HG03060 (cell line): Measurements from ENCODE around the gene THSD4.

Experiments
- ATAC-seq: cut with Tn5 transposase; IDR thresholded peaks from one replicate; pipeline ENCODE4 v1.9.1; 2021; ENCODE audit warnings: low read depth, moderate number of reproducible peaks; ENCODE audit not compliant: unreplicated experiment

The THSD4 gene

DNA sequence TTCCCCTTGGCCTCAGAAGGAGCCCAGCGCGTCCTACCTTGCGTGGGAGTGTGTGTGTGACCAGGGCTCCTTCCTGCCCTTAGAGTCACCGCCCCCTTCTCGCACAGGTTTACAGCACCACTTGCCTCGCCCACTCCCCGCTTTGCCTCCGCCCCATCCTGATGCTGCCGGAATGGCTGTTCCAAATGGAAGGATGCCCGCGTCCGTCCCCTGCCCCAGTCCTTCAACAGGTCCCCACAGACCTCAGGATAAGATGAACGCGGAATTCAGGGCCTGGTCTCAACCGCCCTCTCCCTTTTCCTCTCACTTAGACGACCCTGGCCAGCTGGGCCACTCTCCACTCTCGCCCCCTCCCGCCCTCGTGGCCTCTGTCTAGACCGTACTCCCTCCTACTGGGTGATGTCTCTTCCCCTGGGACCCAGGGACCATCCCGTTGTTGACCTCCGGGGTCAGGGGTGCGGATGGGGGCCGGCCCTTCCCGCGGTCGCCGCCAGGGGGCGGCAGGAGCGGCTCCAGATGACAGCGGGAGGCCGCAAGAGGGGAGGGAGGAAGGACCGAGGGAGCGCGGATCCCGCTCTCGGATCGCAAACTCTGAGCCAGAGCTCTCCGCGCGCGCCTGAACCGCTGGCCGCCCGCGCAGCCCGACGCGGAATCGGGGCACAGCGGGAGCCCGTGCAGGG lies at the start of gene THSD4:
Gene THSD4 (plus strand): TSS at position 585 of the 680 bp plus-strand sequence.
- no peak for ATAC-seq

GRCh38 chr15:71066983-71067382 lies 48.3 kb upstream of the THSD4 start:
- no peak for ATAC-seq

- no peak for ATAC-seq
Measured at GRCh38 chr15:71069693-71070092, 45.6 kb upstream of the THSD4 start.

DNA sequence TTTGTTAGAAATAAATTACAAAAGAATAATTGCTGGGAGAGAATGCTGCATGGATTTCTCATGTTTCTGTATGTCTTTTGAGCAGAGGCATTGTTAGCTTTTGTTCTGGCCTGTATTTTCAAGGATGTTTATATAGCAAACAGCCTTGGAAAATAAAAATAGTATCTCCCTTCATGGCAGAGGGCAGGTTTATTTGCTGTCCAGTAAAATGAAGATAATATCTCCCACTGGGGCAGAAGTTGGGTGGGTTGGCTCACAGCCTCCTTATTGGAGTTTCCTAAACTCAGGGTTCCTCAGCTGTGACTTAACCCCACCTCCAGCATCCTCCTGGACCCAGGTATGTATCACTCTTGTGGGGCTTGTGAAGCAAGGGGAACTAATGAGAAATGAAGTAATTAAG lies 43.7 kb upstream of the THSD4 start:
- ATAC-seq: no peak

DNA sequence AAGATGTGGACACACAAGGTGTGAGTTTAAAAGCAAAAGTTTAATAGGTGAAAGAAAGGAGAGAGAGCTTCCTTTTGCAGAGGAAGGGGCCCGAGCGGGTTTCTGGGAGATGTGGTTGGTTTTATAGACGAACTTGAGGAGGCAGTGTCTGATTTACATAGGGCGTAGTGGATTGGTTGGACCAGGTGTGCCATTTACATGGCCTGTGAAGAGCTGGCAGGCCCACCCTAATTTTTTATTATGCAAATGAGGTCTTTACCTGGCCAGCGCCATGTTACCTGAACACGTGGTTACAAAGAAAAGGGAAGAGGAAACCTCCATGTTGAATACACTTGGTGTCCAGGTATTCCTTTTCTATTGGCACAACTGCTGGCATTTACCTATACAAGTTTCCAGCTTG lies 42.8 kb upstream of the THSD4 start:
- ATAC-seq: no peak

DNA sequence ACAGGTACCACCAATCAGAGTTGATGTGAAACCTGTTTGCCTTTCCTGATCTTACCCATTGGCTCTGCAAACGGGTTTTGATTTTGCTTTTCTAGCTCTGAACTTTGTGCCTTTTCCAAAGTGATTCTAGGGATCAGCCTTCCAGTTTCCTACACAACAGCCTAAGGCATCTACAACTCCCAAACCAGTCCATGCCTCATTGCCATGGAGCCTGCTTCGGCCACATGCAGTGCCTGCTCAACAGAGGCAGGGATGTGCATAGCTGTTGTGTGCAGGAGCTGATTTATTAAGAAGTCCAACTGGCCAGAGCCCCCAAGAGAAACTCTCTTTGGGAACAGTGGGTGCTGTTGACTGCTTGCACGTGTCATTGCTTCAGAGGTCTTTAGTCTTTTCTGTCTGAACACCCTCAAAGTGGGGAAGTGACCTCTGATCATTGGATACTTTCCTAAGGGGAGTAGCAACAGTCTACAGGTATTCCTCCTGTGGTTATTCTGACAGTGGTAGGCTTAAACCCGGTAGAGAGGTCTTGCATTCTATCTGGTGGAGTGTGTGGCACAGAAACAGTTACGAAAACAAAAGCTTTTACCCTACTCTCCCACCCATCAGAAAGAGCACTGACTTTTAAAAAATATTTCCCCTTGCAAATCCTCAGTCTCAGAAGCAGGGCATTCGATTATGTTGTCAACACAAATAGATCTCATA lies 36.6 kb upstream of the THSD4 start:
- ATAC-seq: no peak

DNA sequence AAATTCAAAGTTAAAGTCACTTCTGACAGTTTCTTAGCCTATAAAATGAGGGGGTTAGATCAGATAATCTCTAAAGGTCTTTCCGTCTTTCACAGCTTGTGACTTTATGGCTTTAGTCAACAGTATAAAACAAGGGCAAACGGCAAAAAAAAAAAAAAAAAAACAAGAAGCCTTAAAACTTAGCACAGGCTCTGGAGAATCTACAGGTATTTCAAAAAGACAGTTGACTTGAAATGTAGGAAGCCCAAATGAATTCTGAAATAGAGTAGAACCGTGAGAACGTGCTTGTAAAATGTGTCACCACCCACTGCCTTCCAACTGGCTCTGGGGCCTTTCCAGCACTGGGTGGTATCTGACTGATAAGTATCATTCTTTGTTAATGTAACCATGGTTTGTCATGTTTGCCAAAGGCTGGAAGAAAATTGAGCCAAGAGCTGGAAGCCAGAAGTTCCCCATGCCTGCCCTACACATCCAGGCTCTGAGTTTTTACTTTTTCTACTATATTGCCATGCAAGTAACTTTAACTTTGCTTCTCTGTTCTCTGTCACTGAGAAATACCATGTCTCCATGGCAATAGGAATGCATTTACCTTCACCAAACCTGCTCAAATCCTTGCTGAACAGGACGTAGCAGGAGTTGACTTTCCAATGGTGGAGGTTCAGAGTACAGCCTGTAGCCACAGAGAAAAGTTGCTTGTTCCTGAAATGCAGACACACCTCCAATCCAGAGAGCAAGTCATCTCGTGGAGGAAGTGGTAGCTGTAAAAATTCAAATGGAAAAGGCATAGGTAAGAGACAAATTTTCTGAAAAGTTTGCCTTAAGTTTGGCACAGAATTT lies 35.8 kb upstream of the THSD4 start:
- ATAC-seq: no peak

GRCh38 chr15:71080166-71080565 lies 35.1 kb upstream of the THSD4 start:
- no peak for ATAC-seq

DNA sequence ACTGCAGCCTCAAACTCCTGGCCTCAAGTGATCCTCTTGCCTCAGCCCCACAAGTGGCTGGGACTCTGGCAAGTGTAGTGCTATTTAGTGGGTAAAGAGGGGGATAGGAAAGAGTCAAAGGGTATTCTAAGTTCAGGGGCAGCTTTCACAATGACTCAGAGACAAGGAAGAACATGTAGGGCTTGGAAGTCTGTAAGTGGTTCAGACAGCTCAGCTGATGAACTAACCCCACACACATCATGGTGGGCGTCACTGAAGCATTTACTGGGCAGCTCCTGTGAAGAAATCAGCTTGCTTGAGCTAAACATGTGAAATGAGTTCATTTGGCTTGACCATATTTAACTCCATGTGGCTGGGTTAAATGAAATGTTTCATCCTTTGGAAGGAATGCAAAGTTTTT lies 34.6 kb upstream of the THSD4 start:
- ATAC-seq: no peak

DNA sequence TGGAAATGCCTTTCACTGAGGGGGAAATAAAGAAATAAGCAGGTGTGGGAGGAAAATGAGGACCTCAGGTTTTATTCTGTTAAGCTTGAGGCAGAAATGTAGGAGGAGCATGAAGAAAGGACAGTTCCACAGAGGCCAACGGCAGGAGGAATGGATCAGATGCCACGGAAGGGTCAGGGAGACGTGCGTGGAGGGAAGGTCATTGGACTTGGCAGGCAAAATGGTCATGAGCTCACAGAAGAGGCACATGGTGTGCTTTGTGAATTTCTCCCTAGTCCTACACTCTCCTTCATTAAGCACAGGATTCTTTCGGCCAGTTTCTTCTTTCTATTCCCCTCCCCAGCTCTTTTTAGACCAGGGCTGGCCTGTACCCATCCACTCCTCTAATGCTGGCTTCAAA lies 32.5 kb upstream of the THSD4 start:
- ATAC-seq: no peak

GRCh38 chr15:71083349-71083748 lies 31.9 kb upstream of the THSD4 start:
- no peak for ATAC-seq

DNA sequence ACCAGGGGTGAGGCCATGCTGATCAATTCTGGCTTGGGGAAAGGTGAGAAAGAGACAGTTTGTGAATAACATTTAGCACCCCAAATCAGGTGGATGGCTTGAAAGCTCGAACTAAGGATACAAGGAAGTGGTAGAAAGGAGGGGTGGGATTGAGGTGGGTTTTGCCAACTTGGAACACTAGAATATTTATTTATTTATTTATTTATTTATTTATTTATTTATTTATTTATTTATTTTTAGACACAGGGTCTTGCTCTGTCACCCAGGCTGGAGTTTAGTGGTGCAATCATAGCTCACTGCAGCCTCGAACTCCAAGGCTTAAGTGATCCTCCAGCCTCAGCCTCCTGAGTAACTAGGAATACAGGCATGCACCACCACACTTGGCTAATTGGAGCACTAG lies 31.0 kb upstream of the THSD4 start:
- no peak for ATAC-seq

DNA sequence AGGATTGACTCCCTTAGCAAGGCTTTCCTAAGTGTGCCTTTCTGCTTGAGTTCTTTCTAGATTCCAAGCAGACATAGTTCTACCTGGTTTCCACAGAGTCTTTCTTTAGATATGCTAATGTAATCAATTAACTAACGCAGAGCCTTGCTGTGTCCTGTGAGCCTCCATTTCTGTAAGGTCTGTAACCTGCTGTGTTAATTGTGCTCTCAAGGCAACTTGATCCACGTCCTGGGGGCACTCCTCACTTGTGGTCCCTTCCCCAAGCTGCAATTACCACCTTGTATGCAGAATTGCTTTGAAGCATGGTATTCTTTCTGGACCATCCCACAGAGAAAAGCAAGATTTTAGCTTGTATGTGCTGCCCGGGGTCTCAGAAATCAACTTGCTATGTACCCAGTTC lies 29.5 kb upstream of the THSD4 start:
- no peak for ATAC-seq

- no peak for ATAC-seq
Measured at GRCh38 chr15:71088155-71088554, 27.1 kb upstream of the THSD4 start.

GRCh38 chr15:71088683-71089082 lies 26.6 kb upstream of the THSD4 start:
- no peak for ATAC-seq

DNA sequence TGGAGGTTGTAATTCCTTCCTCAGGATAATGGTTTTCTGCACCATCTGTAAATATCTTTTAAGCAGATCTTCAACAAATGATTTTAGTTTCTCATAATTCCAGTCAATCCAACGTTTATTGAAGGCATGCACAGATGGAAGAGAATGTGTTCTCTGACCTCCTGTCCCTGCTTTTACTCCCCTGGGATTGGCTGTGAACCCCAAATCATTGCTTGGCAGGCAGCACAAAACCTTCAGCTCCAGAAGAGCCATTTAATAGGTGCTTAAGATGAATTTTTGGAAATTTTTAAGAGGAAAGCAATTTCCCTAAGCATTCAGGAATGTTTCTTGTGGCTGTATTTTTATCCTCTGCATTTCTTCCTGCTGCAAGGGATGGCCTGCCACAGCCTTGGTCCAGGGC lies 25.5 kb upstream of the THSD4 start:
- ATAC-seq: no peak

GRCh38 chr15:71091601-71092000 lies 23.7 kb upstream of the THSD4 start:
- no peak for ATAC-seq

DNA sequence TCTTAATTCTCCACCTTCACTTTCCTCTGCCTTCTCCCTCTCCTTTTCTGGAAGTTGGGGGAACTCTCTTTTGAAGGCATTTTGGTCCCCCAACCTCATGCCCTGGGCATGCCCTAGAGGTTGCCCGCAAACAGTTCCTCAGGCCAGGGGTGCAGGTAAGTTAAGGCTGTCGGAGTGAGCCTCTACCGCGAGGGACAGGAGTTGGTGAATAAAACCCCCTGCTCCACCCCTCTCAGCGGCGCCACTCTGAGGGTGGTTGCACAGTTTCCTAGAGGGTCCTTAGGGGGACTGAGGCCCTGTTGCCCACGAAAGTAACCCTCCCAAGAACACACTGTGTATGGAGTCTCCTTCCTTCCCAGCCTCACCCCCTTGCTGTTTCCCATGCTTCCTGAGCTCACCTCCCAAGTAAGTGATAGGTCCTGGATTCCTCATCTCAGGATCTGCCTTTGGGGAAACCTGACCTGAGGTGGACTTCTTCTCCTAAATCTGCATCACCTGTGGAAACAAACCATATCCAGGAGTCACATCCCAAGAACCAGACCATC lies 23.1 kb upstream of the THSD4 start:
- no peak for ATAC-seq

- no peak for ATAC-seq
Measured at GRCh38 chr15:71093054-71094024, 21.9 kb upstream of the THSD4 start.

- no peak for ATAC-seq
Measured at GRCh38 chr15:71094137-71094536, 21.1 kb upstream of the THSD4 start.
